CD4-positive, alpha-beta memory T cell (primary cell): ENCODE measurements around the gene IFITM10. TPM values are rescaled to one million over a fixed set of nuclear protein-coding genes. Genes with fewer than 3 reads are reported as not detected.

Source experiments
- CTCF ChIA-PET: fragments of 350-600 bp; sonication (Branson Sonifier 250); formaldehyde crosslinking; loops from one replicate; lab custom pipeline; 2021; ENCODE audit warnings: inconsistent platforms; ENCODE audit not compliant: partially characterized antibody; lab: Charles Lee
- POLR2A ChIA-PET: fragments of 350-600 bp; sonication (Branson Sonifier 250); formaldehyde crosslinking; loops from one replicate; lab custom pipeline; 2021; ENCODE audit not compliant: partially characterized antibody; lab: Charles Lee
- DNase-seq, 5 donors: peaks; one replicate each; pipeline versions ENCODE4 v3.0.0 to v3.0.0-alpha.2; 2020 to 2022; ENCODE audit warnings: mixed read lengths in 1 of 5
- H3K27ac ChIP-seq: one replicate; pipeline ENCODE4 v1.7.0; 2013; ENCODE audit warnings: low read depth, low read length
- H3K27me3 ChIP-seq: 2 replicates; pipeline ENCODE4 v1.7.0; 2013; ENCODE audit warnings: mild to moderate bottlenecking, low read length, moderate library complexity; ENCODE audit not compliant: insufficient read depth
- H3K36me3 ChIP-seq: 2 replicates; pipeline ENCODE4 v1.7.0; 2013; ENCODE audit warnings: mild to moderate bottlenecking, low read length, moderate library complexity; ENCODE audit not compliant: insufficient read depth
- H3K4me1 ChIP-seq: 2 replicates; pipeline ENCODE4 v1.7.0; 2013; ENCODE audit warnings: mild to moderate bottlenecking, low read length, moderate library complexity; ENCODE audit not compliant: insufficient read depth
- H3K4me3 ChIP-seq, 2 donors: one replicate each; pipeline ENCODE4 v1.7.0; 2013; ENCODE audit warnings: low read length in 2 of 2, mild to moderate bottlenecking in 1 of 2
- H3K9me3 ChIP-seq, 2 donors: one replicate each; pipeline ENCODE4 v1.7.0; 2013; ENCODE audit warnings: low read length in 2 of 2, control low read depth in 1 of 2; ENCODE audit not compliant: control insufficient read depth in 1 of 2
- H3K27ac Mint-ChIP-seq, 7 donors: one replicate each; pipeline ENCODE4 v1.8.0; 2020 to 2021; ENCODE audit warnings: mixed read lengths in 7 of 7, mild to moderate bottlenecking in 6 of 7, inconsistent platforms in 3 of 7, moderate library complexity in 3 of 7
- H3K27me3 Mint-ChIP-seq, 2 donors: one replicate each; pipeline ENCODE4 v1.8.0; 2020 to 2021; ENCODE audit warnings: mixed read lengths in 2 of 2
- H3K36me3 Mint-ChIP-seq, 2 donors: one replicate each; pipeline ENCODE4 v1.8.0; 2020 to 2021; ENCODE audit warnings: mixed read lengths in 2 of 2, inconsistent platforms in 1 of 2, mild to moderate bottlenecking in 1 of 2
- H3K4me1 Mint-ChIP-seq, 4 donors: one replicate each; pipeline ENCODE4 v1.8.0; 2020 to 2021; ENCODE audit warnings: mixed read lengths in 4 of 4, mild to moderate bottlenecking in 1 of 4
- H3K4me3 Mint-ChIP-seq, 8 donors: one replicate each; pipeline ENCODE4 v1.8.0; 2020 to 2021; ENCODE audit warnings: mixed read lengths in 8 of 8, mild to moderate bottlenecking in 7 of 8, moderate library complexity in 6 of 8, inconsistent platforms in 3 of 8
- H3K9me3 Mint-ChIP-seq, 8 donors: one replicate each; pipeline ENCODE4 v1.8.0; 2020 to 2021; ENCODE audit warnings: mixed read lengths in 8 of 8, mild to moderate bottlenecking in 5 of 8, inconsistent platforms in 3 of 8, moderate library complexity in 1 of 8
- intact Hi-C: fragments of 100-400 bp; cut with micrococcal nuclease; formaldehyde crosslinking; loops from one replicate; pipeline ENCODE4 v1.15.1; 2023
- polyA plus RNA-seq, 2 donors: library from polyadenylated mRNA; unstranded; fragments of 300-500 nt; fragmentation: Illumina TruSeq; gene quantifications; one replicate each; pipeline ENCODE4 v1.2.3, GENCODE V29; 2021
- total RNA-seq, 2 experiments: library from RNA; stranded (reverse); gene quantifications; one replicate each; pipeline ENCODE4 v1.2.3, GENCODE V29; 2021

The IFITM10 gene
- total and polyA plus RNA-seq, 4 experiments from 2014 or later, result 1.6 to 1.8 TPM; not detected in 2

DNA sequence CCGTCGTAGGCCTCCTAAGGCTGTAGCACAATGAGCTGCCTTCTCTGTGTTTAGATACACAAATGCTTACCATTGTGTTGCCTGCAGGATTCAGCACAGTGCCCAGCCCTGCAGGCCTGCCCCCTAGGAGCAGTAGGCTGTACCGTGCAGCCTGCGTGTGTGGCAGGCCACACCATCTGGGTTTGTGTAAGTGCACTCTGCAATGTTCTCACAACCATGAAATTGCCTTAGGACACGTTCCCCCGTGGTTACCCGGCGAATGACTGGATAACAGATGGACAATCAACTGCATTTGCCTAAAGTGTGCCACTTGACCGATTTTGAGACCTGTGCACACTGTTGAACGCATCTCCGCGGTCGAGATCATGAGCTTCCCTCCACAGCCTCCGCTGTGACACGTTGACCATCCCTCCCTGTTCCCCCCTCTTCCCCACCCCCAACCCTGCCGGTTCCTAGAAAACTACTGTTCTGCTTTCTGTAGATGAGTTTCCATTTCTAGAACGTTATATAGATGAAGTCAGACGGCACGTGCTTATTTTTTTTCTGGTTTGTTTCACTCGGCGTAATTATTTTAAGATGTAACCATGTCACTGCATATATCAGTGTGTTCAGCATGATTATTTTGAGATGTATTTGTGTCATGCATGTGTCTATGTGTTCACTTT lies 35.5 kb upstream of the IFITM10 start:
- H3K27ac ChIP-seq, result no peak overlapping the region
- H3K36me3 Mint-ChIP-seq, result no peaks in the 10 kb centered on the region

DNA sequence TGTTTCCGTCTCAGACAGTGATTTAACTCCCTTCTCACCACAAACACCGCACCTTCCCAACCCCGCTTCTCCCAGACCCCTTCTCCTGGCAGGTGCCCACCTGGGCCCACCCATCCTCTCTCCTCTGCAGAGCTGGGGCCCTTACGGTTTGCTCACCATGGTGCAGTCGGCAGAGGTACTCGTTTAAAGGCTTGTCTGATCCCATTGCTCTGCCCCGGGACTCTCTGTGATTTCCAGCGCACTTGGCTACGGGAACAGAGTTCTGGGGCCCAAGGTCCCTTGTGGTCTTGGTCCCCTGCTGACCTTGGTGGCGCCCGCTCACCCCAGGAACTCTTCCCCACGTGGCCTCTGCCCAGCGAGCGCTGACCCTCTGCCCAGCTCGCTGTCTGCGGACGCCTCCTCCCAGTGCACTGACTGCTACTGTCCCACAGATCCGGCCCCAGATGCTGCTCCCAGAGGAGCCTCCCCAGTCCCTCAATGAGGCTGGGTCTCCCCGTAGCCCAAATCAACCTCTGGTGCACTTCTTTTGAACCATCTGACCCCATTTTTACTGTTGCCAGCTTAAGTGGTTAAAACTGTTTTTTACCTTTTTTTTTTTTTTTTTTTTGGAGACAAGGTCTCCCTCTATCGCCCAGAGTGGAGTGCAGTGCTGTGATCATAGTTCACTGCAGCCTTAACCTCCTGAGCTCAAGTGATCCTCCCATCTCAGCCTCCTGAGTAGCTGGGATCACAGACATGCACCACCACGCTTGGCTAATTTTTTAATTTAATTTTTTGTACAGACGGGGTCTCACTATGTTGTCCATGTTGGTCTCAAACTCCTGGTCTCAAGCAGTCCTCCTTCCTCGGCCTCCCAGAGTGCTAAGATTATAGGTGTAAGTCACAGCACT lies 34.6 kb upstream of the IFITM10 start:
- H3K36me3 ChIP-seq, result no peaks in the 10 kb centered on the region
- H3K27ac Mint-ChIP-seq, result no peak overlapping the region
- CTCF ChIA-PET, result interaction anchor here (1.2 kb wide), 1 partner anchor 91 kb away, joined by 5 read pairs; no protein-coding TSS in a partner anchor
- H3K36me3 Mint-ChIP-seq, result no peaks in the 10 kb centered on the region
- POLR2A ChIA-PET, result no interaction called here
- no peak overlapping the region for H3K27ac ChIP-seq
- no peak overlapping the region for H3K4me3 Mint-ChIP-seq
- H3K4me3 ChIP-seq, result no peak overlapping the region
- H3K4me1 Mint-ChIP-seq, result no peaks in the 10 kb centered on the region
- H3K27me3 ChIP-seq, result no peaks in the 10 kb centered on the region
- peaks cover 0 to 3% (median 0%) of the 10 kb centered on the region in 8 donors for H3K9me3 Mint-ChIP-seq
- H3K9me3 ChIP-seq, result no peaks in the 10 kb centered on the region
- DNase-seq, result no peak
- H3K4me1 ChIP-seq, result no peaks in the 10 kb centered on the region
- no peaks in the 10 kb centered on the region for H3K27me3 Mint-ChIP-seq
- intact Hi-C loops, result no loop called here

More for the DNA sequence above, 35.5 kb upstream of the IFITM10 start:
- intact Hi-C loops, result no loop called here
- Mint-ChIP-seq H3K9me3 (peaks cover 0 to 3% (median 0%) of the 10 kb centered on the region in 8 donors), H3K27ac (no peak overlapping the region), H3K4me1 (peaks cover 0 to 2% (median 1%) of the 10 kb centered on the region in 4 donors), H3K27me3 (peaks cover 0 to 3% of the 10 kb centered on the region in 2 donors), H3K4me3 (no peak overlapping the region)
- Histone ChIP-seq H3K4me3 (no peak overlapping the region), H3K27me3 (no peaks in the 10 kb centered on the region), H3K36me3 (no peaks in the 10 kb centered on the region), H3K4me1 (no peaks in the 10 kb centered on the region), H3K9me3 (no peaks in the 10 kb centered on the region)
- CTCF ChIA-PET, result interaction anchor here (1.2 kb wide), 1 partner anchor 92 kb away, joined by 5 read pairs; no protein-coding TSS in a partner anchor
- POLR2A ChIA-PET, result no interaction called here
- no peak for DNase-seq

DNA sequence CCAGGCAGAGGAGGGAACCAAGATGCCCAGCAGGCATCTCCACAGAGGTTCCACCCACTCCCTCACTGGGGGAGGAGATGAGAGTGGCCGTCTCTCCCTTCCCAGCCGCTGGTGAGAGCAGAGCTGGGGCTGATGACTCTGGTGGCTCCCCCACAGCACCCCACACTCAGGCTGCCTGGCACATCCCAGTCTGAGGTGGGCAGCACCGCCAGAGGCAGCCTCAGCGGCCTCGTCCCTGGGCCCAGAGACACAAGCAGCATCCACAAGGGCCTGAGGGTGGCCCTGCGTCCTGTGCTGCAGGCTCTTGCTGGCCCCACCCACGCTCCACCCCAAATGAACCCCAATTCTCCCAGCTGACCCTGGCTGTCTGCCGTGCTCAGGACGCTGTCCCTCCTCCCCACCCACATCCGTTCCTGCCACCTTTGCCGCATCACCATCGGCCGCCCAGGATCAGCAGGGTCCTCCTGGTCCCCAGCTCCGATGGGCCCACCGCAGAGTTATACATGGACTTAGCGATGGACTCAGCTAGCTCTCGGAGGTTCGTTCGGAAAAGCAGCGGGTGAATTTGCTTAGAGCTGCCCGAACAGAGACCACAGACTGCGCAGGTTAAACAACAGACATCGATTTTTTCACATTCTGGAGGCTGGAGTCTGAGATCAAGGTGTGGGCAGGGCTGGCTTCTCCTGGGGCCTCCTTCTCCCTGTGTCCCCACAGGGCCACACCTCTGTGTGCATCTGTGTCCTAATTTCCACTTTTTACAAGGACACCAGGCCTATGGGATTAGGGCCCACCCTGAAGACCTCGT lies 33.5 kb upstream of the IFITM10 start:
- POLR2A ChIA-PET, result no interaction called here
- no peak overlapping the region for H3K4me3 Mint-ChIP-seq
- CTCF ChIA-PET, result no interaction called here
- H3K9me3 Mint-ChIP-seq, result peaks cover 0 to 3% (median 0%) of the 10 kb centered on the region in 8 donors
- H3K4me1 ChIP-seq, result no peaks in the 10 kb centered on the region
- no peak overlapping the region for H3K27ac ChIP-seq
- H3K27me3 Mint-ChIP-seq, result no peaks in the 10 kb centered on the region
- no peak for DNase-seq
- intact Hi-C loops, result no loop called here
- H3K4me1 Mint-ChIP-seq, result no peaks in the 10 kb centered on the region
- no peaks in the 10 kb centered on the region for H3K9me3 ChIP-seq
- H3K27me3 ChIP-seq, result no peaks in the 10 kb centered on the region
- H3K27ac Mint-ChIP-seq, result no peak overlapping the region
- no peaks in the 10 kb centered on the region for H3K36me3 ChIP-seq
- no peak overlapping the region for H3K4me3 ChIP-seq
- no peaks in the 10 kb centered on the region for H3K36me3 Mint-ChIP-seq

DNA sequence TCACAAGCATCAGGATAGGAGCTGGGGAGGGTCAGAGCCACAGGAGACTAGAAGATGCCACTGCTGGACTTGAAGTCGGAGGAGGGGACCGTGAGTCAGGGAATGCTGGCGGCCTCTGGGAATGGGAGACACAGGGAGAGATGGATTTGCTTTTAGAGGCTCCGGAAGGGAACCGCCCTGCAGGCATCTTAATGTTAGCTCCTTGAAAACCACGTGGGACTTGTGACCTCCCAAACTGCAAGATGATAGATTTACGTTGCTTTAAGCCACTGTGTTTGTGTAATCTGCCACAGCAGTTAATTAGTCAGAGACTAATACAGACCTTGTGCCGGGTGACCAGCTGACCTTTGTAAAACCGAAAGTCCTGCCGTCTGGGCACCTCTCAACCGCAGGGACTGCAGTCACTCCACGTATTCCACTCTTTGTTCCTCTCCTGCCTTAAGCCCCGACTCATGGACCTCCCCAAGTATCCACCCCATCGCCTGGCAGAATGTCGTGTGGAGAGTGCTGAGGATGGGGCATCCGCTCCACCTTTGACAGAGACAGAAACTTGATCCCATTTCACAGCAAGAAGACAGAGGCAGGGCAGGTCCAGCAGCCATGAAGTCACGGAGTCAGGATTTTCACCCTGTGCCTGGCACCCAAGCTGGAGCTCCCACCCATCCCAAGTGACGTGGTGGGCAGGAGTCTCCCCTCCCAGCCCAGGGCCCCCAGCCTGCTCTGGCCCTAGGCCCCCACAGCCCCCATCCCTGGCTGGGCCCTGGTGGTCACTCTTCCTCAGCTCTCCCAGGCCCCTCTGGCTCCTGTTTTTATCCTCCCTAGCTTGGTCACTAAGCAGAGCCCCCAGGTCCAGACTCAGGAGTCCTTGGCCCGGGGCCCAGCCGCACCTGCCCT lies 32.7 kb upstream of the IFITM10 start:
- no peaks in the 10 kb centered on the region for H3K36me3 ChIP-seq
- H3K9me3 ChIP-seq, result no peaks in the 10 kb centered on the region
- no peak overlapping the region for H3K27ac ChIP-seq
- DNase-seq, result no peak
- Mint-ChIP-seq H3K9me3 (peaks cover 0 to 3% (median 0%) of the 10 kb centered on the region in 8 donors), H3K36me3 (no peaks in the 10 kb centered on the region), H3K27me3 (no peaks in the 10 kb centered on the region), H3K4me1 (no peaks in the 10 kb centered on the region), H3K4me3 (no peak overlapping the region), H3K27ac (no peak overlapping the region)
- intact Hi-C loops, result no loop called here
- ChIA-PET POLR2A (no interaction called here), CTCF (no interaction called here)
- H3K4me3 ChIP-seq, result no peak overlapping the region
- H3K4me1 ChIP-seq, result no peaks in the 10 kb centered on the region
- H3K27me3 ChIP-seq, result no peaks in the 10 kb centered on the region

DNA sequence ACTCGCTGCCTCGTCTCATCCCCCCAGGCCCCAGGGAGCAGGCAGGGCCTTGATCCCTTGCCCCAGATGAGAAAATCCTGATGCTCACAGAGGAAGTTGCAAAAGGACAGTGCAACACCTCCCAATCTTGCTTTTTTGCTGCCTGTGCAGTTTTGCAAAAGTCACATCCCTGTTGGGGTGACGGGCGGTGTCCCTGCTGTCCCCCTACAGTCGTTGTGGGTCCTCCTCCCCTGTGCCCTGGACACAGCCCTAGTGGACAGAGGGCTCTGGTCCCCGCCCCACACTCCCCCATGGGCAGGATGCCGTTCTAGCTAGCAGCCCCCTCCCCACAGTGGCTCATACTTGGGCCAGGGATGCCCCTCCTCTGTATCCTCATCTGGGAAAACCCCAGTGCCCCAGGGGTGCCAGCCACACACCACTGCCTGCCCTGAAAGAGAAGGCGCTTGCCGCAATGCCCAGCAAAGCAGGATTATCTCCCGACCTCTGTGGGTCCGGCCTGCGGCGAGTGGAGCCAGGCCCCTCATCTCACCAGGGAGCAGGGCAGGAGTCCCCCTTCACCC lies 31.7 kb upstream of the IFITM10 start:
- intact Hi-C loops, result no loop called here
- H3K36me3 Mint-ChIP-seq, result no peaks in the 10 kb centered on the region
- peaks cover 0 to 3% (median 0%) of the 10 kb centered on the region in 8 donors for H3K9me3 Mint-ChIP-seq
- DNase-seq, result no peak
- ChIA-PET CTCF (no interaction called here), POLR2A (no interaction called here)
- no peaks in the 10 kb centered on the region for H3K4me1 Mint-ChIP-seq
- Histone ChIP-seq H3K4me1 (no peaks in the 10 kb centered on the region), H3K27me3 (no peaks in the 10 kb centered on the region), H3K4me3 (no peak overlapping the region), H3K9me3 (no peaks in the 10 kb centered on the region), H3K27ac (no peak overlapping the region), H3K36me3 (no peaks in the 10 kb centered on the region)
- H3K27me3 Mint-ChIP-seq, result no peaks in the 10 kb centered on the region
- H3K4me3 Mint-ChIP-seq, result no peak overlapping the region
- H3K27ac Mint-ChIP-seq, result no peak overlapping the region

DNA sequence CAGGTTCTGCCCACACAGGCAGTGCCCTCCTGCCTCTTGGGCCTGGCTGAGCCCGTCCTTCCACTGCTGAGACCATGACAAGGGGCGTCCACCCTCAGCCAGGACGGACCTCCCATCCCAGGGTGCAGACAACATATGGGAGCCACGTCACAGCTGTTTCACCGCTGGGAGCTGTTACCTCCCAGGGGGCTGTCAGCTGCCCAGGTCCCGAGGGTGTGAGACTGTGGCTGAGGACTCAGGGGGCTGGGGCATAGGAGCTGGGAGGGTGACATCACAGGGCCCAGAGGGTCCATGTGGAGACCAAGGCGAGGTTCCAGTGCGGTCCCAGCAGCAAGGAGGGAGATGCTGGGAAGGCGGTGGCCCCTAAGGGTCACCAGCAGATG lies 31.2 kb upstream of the IFITM10 start:
- H3K4me1 Mint-ChIP-seq, result no peaks in the 10 kb centered on the region
- H3K27ac Mint-ChIP-seq, result no peak overlapping the region
- ChIA-PET POLR2A (no interaction called here), CTCF (no interaction called here)
- H3K27me3 ChIP-seq, result no peaks in the 10 kb centered on the region
- H3K36me3 ChIP-seq, result no peaks in the 10 kb centered on the region
- intact Hi-C loops, result no loop called here
- H3K36me3 Mint-ChIP-seq, result no peaks in the 10 kb centered on the region
- no peak for DNase-seq
- H3K4me3 ChIP-seq, result no peak overlapping the region
- no peaks in the 10 kb centered on the region for H3K9me3 ChIP-seq
- H3K27me3 Mint-ChIP-seq, result no peaks in the 10 kb centered on the region
- no peak overlapping the region for H3K27ac ChIP-seq
- H3K9me3 Mint-ChIP-seq, result peaks cover 0 to 3% (median 0%) of the 10 kb centered on the region in 8 donors
- H3K4me3 Mint-ChIP-seq, result no peak overlapping the region
- no peaks in the 10 kb centered on the region for H3K4me1 ChIP-seq
